CD14-positive monocyte (primary cell): Measurements from ENCODE around the gene BTBD9. TPM values are rescaled to one million over a fixed set of nuclear protein-coding genes. Genes with fewer than 3 reads are reported as not detected.
A peak's percentile ranks its signal among the peaks of the same experiment; 100 is the strongest.

ENCODE experiments used
- DNase-seq, 3 donors: peaks; one replicate each; pipeline ENCODE4 v3.0.0-alpha.2; 2011 to 2022
- H2AFZ ChIP-seq: 2 replicates; pipeline ENCODE4 v1.6.0; 2012; ENCODE audit warnings: mild to moderate bottlenecking, low read depth, low read length, inconsistent platforms; ENCODE audit not compliant: insufficient read depth, poor library complexity, severe bottlenecking
- H3K27ac ChIP-seq, 2 donors: 1 replicate in 1 of 2; 2 replicates in 1 of 2; pipeline ENCODE4 v1.5.1; 2012 to 2013; ENCODE audit warnings: low read length in 2 of 2, control low read depth in 1 of 2, inconsistent platforms in 1 of 2, low read depth in 1 of 2, mild to moderate bottlenecking in 1 of 2
- H3K27me3 ChIP-seq, 2 donors: one replicate each; pipeline versions ENCODE4 v1.6.0 to v1.6.1; 2011 to 2013; ENCODE audit warnings: low read length in 2 of 2; ENCODE audit not compliant: control insufficient read depth in 2 of 2, insufficient read depth in 2 of 2
- H3K36me3 ChIP-seq, 2 donors: replicated peaks in 1 of 2; 1 replicate in 1 of 2; 2 replicates in 1 of 2; pipeline versions ENCODE4 v1.5.1 to v1.6.1; 2012 to 2013; ENCODE audit warnings: low read length in 2 of 2, control low read depth in 1 of 2, inconsistent platforms in 1 of 2, mild to moderate bottlenecking in 1 of 2; ENCODE audit not compliant: insufficient read depth in 2 of 2, control insufficient read depth in 1 of 2
- H3K4me1 ChIP-seq, 2 donors: 1 replicate in 1 of 2; 2 replicates in 1 of 2; pipeline versions ENCODE4 v1.5.1 to v1.6.1; 2012 to 2013; ENCODE audit warnings: low read length in 2 of 2, control low read depth in 1 of 2, inconsistent platforms in 1 of 2, mild to moderate bottlenecking in 1 of 2, moderate library complexity in 1 of 2; ENCODE audit not compliant: insufficient read depth in 2 of 2, control insufficient read depth in 1 of 2
- H3K4me2 ChIP-seq: replicated peaks from 2 replicates; pipeline ENCODE3; 2012; ENCODE audit warnings: low read length, moderate library complexity, mild to moderate bottlenecking; ENCODE audit not compliant: poor library complexity, severe bottlenecking; ENCODE audit errors: extremely low read depth
- H3K4me3 ChIP-seq, 3 experiments: fragments of 200-600 bp in 1 of 3; sonication (generic) in 1 of 3; replicated peaks in 1 of 3; 1 replicate in 2 of 3; 2 replicates in 1 of 3; pipeline ENCODE4 v1.5.1; 2011 to 2013; ENCODE audit warnings: low read length in 3 of 3, mild to moderate bottlenecking in 3 of 3, control low read depth in 2 of 3, low read depth in 2 of 3, inconsistent platforms in 1 of 3, moderate library complexity in 1 of 3
- H3K79me2 ChIP-seq: 2 replicates; pipeline ENCODE4 v1.6.0; 2012; ENCODE audit warnings: mild to moderate bottlenecking, control low read depth, inconsistent platforms, low read length, moderate library complexity; ENCODE audit not compliant: insufficient read depth
- H3K9ac ChIP-seq: 2 replicates; pipeline ENCODE4 v1.6.0; 2017; ENCODE audit warnings: low read length, mild to moderate bottlenecking; ENCODE audit not compliant: insufficient read depth, poor library complexity, severe bottlenecking
- H3K9me3 ChIP-seq, 2 donors: replicated peaks in 1 of 2; 1 replicate in 1 of 2; 2 replicates in 1 of 2; pipeline versions ENCODE4 v1.5.1 to v1.6.1; 2012 to 2013; ENCODE audit warnings: low read length in 2 of 2, control low read depth in 1 of 2; ENCODE audit not compliant: control insufficient read depth in 1 of 2, insufficient read depth in 1 of 2
- H4K20me1 ChIP-seq: 2 replicates; pipeline ENCODE4 v1.6.0; 2012; ENCODE audit warnings: mild to moderate bottlenecking, low read length, control low read depth, moderate library complexity; ENCODE audit not compliant: insufficient read depth
- H3K27ac Mint-ChIP-seq, 7 donors: one replicate each; pipeline ENCODE4 v1.8.0; 2020; ENCODE audit warnings: mild to moderate bottlenecking in 7 of 7, mixed read lengths in 7 of 7, moderate library complexity in 6 of 7, inconsistent platforms in 2 of 7
- H3K27me3 Mint-ChIP-seq, 3 donors: one replicate each; pipeline ENCODE4 v1.8.0; 2021 to 2022; ENCODE audit warnings: low read depth in 3 of 3, mild to moderate bottlenecking in 3 of 3, mixed read lengths in 3 of 3, moderate library complexity in 3 of 3, inconsistent platforms in 1 of 3
- H3K36me3 Mint-ChIP-seq, 2 donors: one replicate each; pipeline ENCODE4 v1.8.0; 2020; ENCODE audit warnings: mixed read lengths in 2 of 2, inconsistent platforms in 1 of 2, mild to moderate bottlenecking in 1 of 2
- H3K4me1 Mint-ChIP-seq: one replicate; pipeline ENCODE4 v1.8.0; 2020; ENCODE audit warnings: mild to moderate bottlenecking, mixed read lengths
- H3K4me3 Mint-ChIP-seq, 2 donors: one replicate each; pipeline ENCODE4 v1.8.0; 2020; ENCODE audit warnings: mild to moderate bottlenecking in 2 of 2, mixed read lengths in 2 of 2, moderate library complexity in 1 of 2
- H3K9me3 Mint-ChIP-seq, 7 donors: one replicate each; pipeline ENCODE4 v1.8.0; 2020 to 2022; ENCODE audit warnings: mixed read lengths in 7 of 7, mild to moderate bottlenecking in 6 of 7, moderate library complexity in 6 of 7, inconsistent platforms in 2 of 7
- CTCF ChIP-seq: fragments of 200-600 bp; IDR thresholded peaks from one replicate; pipeline ENCODE4 v1.8.0; 2022; ENCODE audit warnings: antibody characterized with exemption, mild to moderate bottlenecking
- WGBS: methylation state at CpG from one replicate; pipeline ENCODE4 v1.1.5; 2013; ENCODE audit warnings: missing lambda C conversion rate; ENCODE audit not compliant: insufficient coverage; 5-methylcytosine and 5-hydroxymethylcytosine counted together
- intact Hi-C, 2 donors: fragments of 100-400 bp; cut with micrococcal nuclease; formaldehyde crosslinking; loops; one replicate each; pipeline versions ENCODE4 v1.15.0 to v1.15.1; 2023
- polyA plus RNA-seq, 3 donors: library from polyadenylated mRNA; depleted of rRNA in 1 of 3; unstranded in 2 of 3; stranded (reverse) in 1 of 3; fragments of 300-500 nt in 2 of 3; fragments of >200 nt in 1 of 3; fragmentation: Illumina TruSeq in 2 of 3; gene quantifications; 1 replicate in 2 of 3; 2 replicates in 1 of 3; pipeline ENCODE4 v1.2.3, GENCODE V29; 2012 to 2021

BTBD9 gene
- polyA plus RNA-seq, 3 donors = 5.2 to 7.5 (median 6.2) TPM

DNA sequence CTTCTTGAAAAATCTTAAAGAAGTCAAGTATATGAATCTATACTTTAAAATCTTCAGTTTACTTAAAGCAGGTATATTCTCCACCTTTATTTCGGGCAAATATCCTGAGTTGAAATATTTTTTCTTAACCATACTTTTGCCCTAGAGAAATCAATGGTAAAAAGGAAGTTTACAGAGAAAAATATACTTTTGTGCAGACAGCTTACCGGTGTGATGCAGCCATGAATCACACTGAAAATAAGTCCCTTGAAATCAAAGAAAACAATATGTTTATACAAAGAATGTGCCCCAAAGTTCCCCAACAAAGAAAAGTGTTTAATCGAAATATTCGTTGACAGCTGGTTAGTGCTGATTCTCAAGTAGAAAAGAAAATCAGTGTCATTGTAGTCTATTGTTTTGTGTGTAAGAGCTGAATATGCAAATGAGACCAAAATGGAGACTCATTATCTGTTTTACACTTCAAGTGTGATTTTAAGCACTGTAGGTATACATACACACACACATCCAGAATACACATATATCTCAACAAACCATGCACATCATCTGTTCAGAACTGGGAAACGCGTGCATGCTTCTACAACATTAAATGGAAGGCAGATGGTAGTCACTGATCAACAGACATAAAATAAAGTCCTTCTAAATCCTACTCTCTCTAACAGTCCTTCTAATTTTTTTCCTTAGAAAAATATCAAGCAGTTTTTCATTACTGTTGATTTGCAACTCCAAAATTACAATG lies 73.3 kb downstream of the BTBD9 start:
- Mint-ChIP-seq H3K27ac (no peak overlapping the region), H3K4me3 (no peak overlapping the region), H3K36me3 (peaks cover 4 to 15% of the 10 kb centered on the region in 2 donors), H3K9me3 (no peaks in the 10 kb centered on the region), H3K27me3 (peaks cover 0 to 2% (median 0%) of the 10 kb centered on the region in 3 donors), H3K4me1 (no peaks in the 10 kb centered on the region)
- Histone ChIP-seq H3K36me3 (peaks cover 0 to 2% of the 10 kb centered on the region in 2 donors), H3K27ac (no peak overlapping the region), H3K4me3 (no peak overlapping the region), H3K9ac (no peak overlapping the region), H3K9me3 (no peaks in the 10 kb centered on the region), H3K27me3 (no peaks in the 10 kb centered on the region), H3K4me2 (no peak overlapping the region), H3K4me1 (no peaks in the 10 kb centered on the region), H3K79me2 (no peaks in the 10 kb centered on the region), H4K20me1 (no peaks in the 10 kb centered on the region), H2AFZ (no peak overlapping the region)
- WGBS = no CpG with 5 or more reads among the region's 6 CpGs
- TF ChIP-seq CTCF = no peak
- no peak for DNase-seq
- intact Hi-C loops = no loop called here

GRCh38 chr6:38564301-38564700 lies 75.4 kb downstream of the BTBD9 start:
- WGBS = no CpG with 5 or more reads among the region's 4 CpGs
- no peak overlapping the region for H3K27ac ChIP-seq
- H3K9me3 ChIP-seq = no peaks in the 10 kb centered on the region
- DNase-seq = no peak
- no peaks in the 10 kb centered on the region for H3K27me3 ChIP-seq
- no peak overlapping the region for H3K4me3 ChIP-seq
- no peak overlapping the region for H3K9ac ChIP-seq
- peak overlapping the region in 1 of 7 donors; percentile 6 for H3K27ac Mint-ChIP-seq
- H3K36me3 Mint-ChIP-seq = peaks cover 4 to 13% of the 10 kb centered on the region in 2 donors
- TF ChIP-seq CTCF = no peak
- no peak overlapping the region for H2AFZ ChIP-seq
- H4K20me1 ChIP-seq = no peaks in the 10 kb centered on the region
- no peaks in the 10 kb centered on the region for H3K9me3 Mint-ChIP-seq
- no peak overlapping the region for H3K4me2 ChIP-seq
- H3K79me2 ChIP-seq = no peaks in the 10 kb centered on the region
- no peaks in the 10 kb centered on the region for H3K4me1 Mint-ChIP-seq
- H3K36me3 ChIP-seq = peaks cover 0 to 2% of the 10 kb centered on the region in 2 donors
- peaks cover 0 to 2% (median 0%) of the 10 kb centered on the region in 3 donors for H3K27me3 Mint-ChIP-seq
- H3K4me1 ChIP-seq = no peaks in the 10 kb centered on the region
- intact Hi-C loops = no loop called here
- H3K4me3 Mint-ChIP-seq = no peak overlapping the region
